Breast epithelium (tissue), 4 donors: ENCODE measurements around the gene HCN4. TPM values are rescaled to one million over a fixed set of nuclear protein-coding genes. Genes with fewer than 3 reads are reported as not detected.

Experiments used
- DNase-seq, 2 donors: peaks; one replicate each; pipeline ENCODE4 v3.0.0-alpha.2; 2019; ENCODE audit warnings: low spot score in 2 of 2
- H3K27ac ChIP-seq, 2 donors: fragments of 200-600 bp; sonication (generic) in 1 of 2; one replicate each; pipeline ENCODE4 v1.5.1; 2016 to 2019; ENCODE audit warnings: mild to moderate bottlenecking in 1 of 2
- H3K27me3 ChIP-seq, 2 donors: fragments of 200-600 bp; sonication (generic) in 1 of 2; one replicate each; pipeline versions ENCODE4 v1.5.1 to v1.6.0; 2017 to 2019; ENCODE audit warnings: control low read depth in 1 of 2, mild to moderate bottlenecking in 1 of 2
- H3K36me3 ChIP-seq: fragments of 200-600 bp; one replicate; pipeline ENCODE4 v1.5.1; 2019
- H3K4me1 ChIP-seq, 2 donors: fragments of 200-600 bp; sonication (generic); one replicate each; pipeline ENCODE4 v1.5.1; 2016 to 2019; ENCODE audit warnings: control low read depth in 1 of 2
- H3K4me3 ChIP-seq, 3 donors: fragments of 200-600 bp; sonication (generic); 1 replicate in 2 of 3; 2 replicates in 1 of 3; pipeline ENCODE4 v1.5.1; 2016 to 2019; ENCODE audit warnings: mild to moderate bottlenecking in 3 of 3, moderate library complexity in 2 of 3
- H3K9me3 ChIP-seq, 2 donors: fragments of 200-600 bp; sonication (generic) in 1 of 2; one replicate each; pipeline ENCODE4 v1.5.1; 2016 to 2019; ENCODE audit warnings: control low read depth in 1 of 2
- CTCF ChIP-seq, 3 donors: fragments of 450-650 bp; IDR thresholded peaks; one replicate each; pipeline ENCODE4 v1.5.1; 2016 to 2017; ENCODE audit warnings: antibody characterized with exemption in 3 of 3, mild to moderate bottlenecking in 3 of 3, moderate library complexity in 3 of 3
- POLR2A ChIP-seq: fragments of 450-650 bp; IDR thresholded peaks from one replicate; pipeline ENCODE4 v1.6.1; 2016; ENCODE audit warnings: antibody characterized with exemption, mild to moderate bottlenecking, moderate library complexity
- POLR2AphosphoS5 ChIP-seq, 3 donors: sonication (generic); formaldehyde crosslinking; IDR thresholded peaks; one replicate each; pipeline ENCODE4 v1.6.1; 2017; ENCODE audit warnings: antibody characterized with exemption in 3 of 3
- intact Hi-C: fragments of 100-400 bp; cut with DNase I; formaldehyde crosslinking; loops from one replicate; pipeline ENCODE4 v1.15.1; 2023; ENCODE audit warnings: low total_unique reads
- total RNA-seq, 3 donors: library from RNA; depleted of rRNA; stranded (reverse); fragments of >200 nt; gene quantifications; one replicate each; pipeline ENCODE4 v1.1.0, GENCODE V29; 2016

The HCN4 gene
- total RNA-seq, 3 donors from 2014 or later = not detected

- TF ChIP-seq CTCF (IDR thresholded peaks at IDR 0.05) (no peak), POLR2AphosphoS5 (IDR thresholded peaks at IDR 0.05) (no peak), POLR2A (no peak)
- H3K36me3 ChIP-seq = no peaks in the 10 kb centered on the region
- H3K27me3 ChIP-seq = peaks cover 0 to 42% of the 10 kb centered on the region in 2 donors
- no peak overlapping the region for H3K27ac ChIP-seq
- DNase-seq = peak in 1 of 2 donors; percentile 17
- H3K4me1 ChIP-seq = no peaks in the 10 kb centered on the region
- H3K9me3 ChIP-seq = no peaks in the 10 kb centered on the region
- intact Hi-C loops = no loop called here
- H3K4me3 ChIP-seq = no peak overlapping the region
Observed at GRCh38 chr15:73321496-73322450, 47.0 kb downstream of the HCN4 start.

- Histone ChIP-seq H3K9me3 (no peaks in the 10 kb centered on the region), H3K27ac (no peak overlapping the region), H3K4me1 (no peaks in the 10 kb centered on the region), H3K36me3 (no peaks in the 10 kb centered on the region), H3K4me3 (no peak overlapping the region), H3K27me3 (peaks cover 0 to 38% of the 10 kb centered on the region in 2 donors)
- TF ChIP-seq CTCF (IDR thresholded peaks at IDR 0.05) (no peak), POLR2AphosphoS5 (IDR thresholded peaks at IDR 0.05) (no peak), POLR2A (no peak)
- intact Hi-C loops = no loop called here
- DNase-seq = peak in 1 of 2 donors; percentile 9
Observed at GRCh38 chr15:73320619-73321180, 48.1 kb downstream of the HCN4 start.

GRCh38 chr15:73319460-73320245, 49.1 kb downstream of the HCN4 start:
- Histone ChIP-seq H3K27me3 (peaks cover 0 to 28% of the 10 kb centered on the region in 2 donors), H3K4me3 (no peak overlapping the region), H3K27ac (no peak overlapping the region), H3K36me3 (no peaks in the 10 kb centered on the region), H3K4me1 (no peaks in the 10 kb centered on the region), H3K9me3 (no peaks in the 10 kb centered on the region)
- TF ChIP-seq POLR2AphosphoS5 (IDR thresholded peaks at IDR 0.05) = no peak
- TF ChIP-seq CTCF (IDR thresholded peaks at IDR 0.05) = no peak
- TF ChIP-seq POLR2A = no peak
- peak in 1 of 2 donors; percentile 25 for DNase-seq
- intact Hi-C loops = no loop called here

- intact Hi-C loops = no loop called here
- no peaks in the 10 kb centered on the region for H3K9me3 ChIP-seq
- H3K27ac ChIP-seq = no peak overlapping the region
- TF ChIP-seq POLR2AphosphoS5 (IDR thresholded peaks at IDR 0.05) (no peak), CTCF (IDR thresholded peaks at IDR 0.05) (no peak), POLR2A (no peak)
- H3K4me1 ChIP-seq = no peaks in the 10 kb centered on the region
- H3K36me3 ChIP-seq = no peaks in the 10 kb centered on the region
- H3K27me3 ChIP-seq = peaks cover 0 to 26% of the 10 kb centered on the region in 2 donors
- peak in 1 of 2 donors; percentile 45 for DNase-seq
- no peak overlapping the region for H3K4me3 ChIP-seq
Observed at GRCh38 chr15:73318463-73319351, 50.1 kb downstream of the HCN4 start.
